T-cell (primary cell): Measurements from ENCODE around the gene DHCR7. TPM values are rescaled to one million over a fixed set of nuclear protein-coding genes. Genes with fewer than 3 reads are reported as not detected.

Source experiments
- ATAC-seq, 4 experiments: fragments of 200-7000 bp in 3 of 4; fragments of 150-1000 bp in 1 of 4; cut with Tn5 transposase; replicated peaks in 1 of 4; 1 replicate in 3 of 4; 2 replicates in 1 of 4; pipeline ENCODE4 v1.10.0; 2021; ENCODE audit warnings: moderate library complexity in 3 of 4, mild to moderate bottlenecking in 2 of 4, moderate number of reproducible peaks in 1 of 4
- CTCF ChIA-PET, 2 donors: fragments of 300-600 bp; sonication (Branson Sonifier 250); formaldehyde crosslinking; loops; one replicate each; lab custom pipeline; 2022; ENCODE audit warnings: antibody characterized with exemption in 2 of 2; lab: Charles Lee
- POLR2A ChIA-PET, 2 donors: fragments of 300-600 bp; sonication (Branson Sonifier 250); formaldehyde crosslinking; loops; one replicate each; lab custom pipeline; 2022; ENCODE audit warnings: antibody characterized with exemption in 2 of 2; lab: Charles Lee
- DNase-seq, 35 experiments: peaks; one replicate each; pipeline versions ENCODE4 v3.0.0 to v3.0.0-alpha.2; 2013 to 2023
- H3K27ac ChIP-seq: one replicate; pipeline ENCODE4 v1.5.1; 2013; ENCODE audit warnings: low read length
- H3K27me3 ChIP-seq, 2 experiments: replicated peaks in 1 of 2; 1 replicate in 1 of 2; 2 replicates in 1 of 2; pipeline versions ENCODE4 v1.6.1 to v1.7.0; 2013; ENCODE audit warnings: low read length in 1 of 2, mixed read lengths in 1 of 2; ENCODE audit not compliant: control insufficient read depth in 2 of 2, insufficient read depth in 2 of 2; ENCODE audit errors: extremely low read depth in 1 of 2
- H3K36me3 ChIP-seq, 2 donors: 1 replicate in 1 of 2; 2 replicates in 1 of 2; pipeline versions ENCODE4 v1.6.1 to v1.7.0; 2013; ENCODE audit warnings: low read length in 1 of 2; ENCODE audit not compliant: control insufficient read depth in 2 of 2, insufficient read depth in 1 of 2; ENCODE audit errors: extremely low read depth in 1 of 2
- H3K4me1 ChIP-seq, 2 experiments: 1 replicate in 1 of 2; 2 replicates in 1 of 2; pipeline versions ENCODE4 v1.6.1 to v1.7.0; 2013; ENCODE audit warnings: low read length in 2 of 2, mixed read lengths in 1 of 2; ENCODE audit not compliant: insufficient read depth in 2 of 2, control insufficient read depth in 1 of 2; ENCODE audit errors: extremely low read depth in 1 of 2
- H3K4me3 ChIP-seq, 2 donors: 1 replicate in 1 of 2; 2 replicates in 1 of 2; pipeline versions ENCODE4 v1.5.1 to v1.7.0; 2013; ENCODE audit warnings: mild to moderate bottlenecking in 2 of 2, low read length in 1 of 2, moderate library complexity in 1 of 2; ENCODE audit not compliant: control insufficient read depth in 1 of 2; ENCODE audit errors: extremely low read depth in 1 of 2
- H3K9me3 ChIP-seq: 2 replicates; pipeline ENCODE4 v1.7.0; 2013
- H3K27ac Mint-ChIP-seq, 2 donors: one replicate each; pipeline ENCODE4 v1.8.0; 2020 to 2021; ENCODE audit warnings: mild to moderate bottlenecking in 2 of 2, mixed read lengths in 2 of 2
- H3K27me3 Mint-ChIP-seq, 2 donors: one replicate each; pipeline ENCODE4 v1.8.0; 2021 to 2022; ENCODE audit warnings: mixed read lengths in 2 of 2
- H3K36me3 Mint-ChIP-seq: one replicate; pipeline ENCODE4 v1.8.0; 2021; ENCODE audit warnings: mixed read lengths
- H3K4me1 Mint-ChIP-seq, 3 donors: one replicate each; pipeline ENCODE4 v1.8.0; 2020 to 2022; ENCODE audit warnings: mixed read lengths in 3 of 3, mild to moderate bottlenecking in 1 of 3
- H3K4me3 Mint-ChIP-seq, 3 donors: one replicate each; pipeline ENCODE4 v1.8.0; 2020 to 2022; ENCODE audit warnings: mild to moderate bottlenecking in 3 of 3, mixed read lengths in 3 of 3, moderate library complexity in 3 of 3
- H3K9me3 Mint-ChIP-seq, 3 donors: one replicate each; pipeline ENCODE4 v1.8.0; 2020 to 2022; ENCODE audit warnings: mixed read lengths in 3 of 3
- WGBS: methylation state at CpG from one replicate; pipeline ENCODE4 v1.1.5; 2013; ENCODE audit warnings: missing lambda C conversion rate; ENCODE audit not compliant: insufficient coverage; 5-methylcytosine and 5-hydroxymethylcytosine counted together
- total RNA-seq, 35 experiments: library from RNA in 6 of 35; stranded (reverse) in 6 of 35; fragments of 120-200 nt in 1 of 35; gene quantifications; one replicate each; pipeline versions ENCODE4 v1.2.1 to v1.2.4 and lab custom pipeline; 2013 to 2026

DHCR7 gene
- total RNA-seq, 5 donors from 2014 or later (not counting 1 experiment from before 2014, with no cell fraction given) = 17.8 to 22.6 (median 21.1) TPM

- CTCF ChIA-PET = no interaction called here
- H3K36me3 Mint-ChIP-seq = peaks cover 15% of the 10 kb centered on the region
- POLR2A ChIA-PET = interaction anchor here in 1 of 2 donors (0.5 kb wide), 1 partner anchor 1315 kb away, joined by 4 read pairs; no protein-coding TSS in a partner anchor
Measured at GRCh38 chr11:71432761-71433647, 15.2 kb downstream of the DHCR7 start.

GRCh38 chr11:71431271-71431670 lies 16.9 kb downstream of the DHCR7 start:
- H3K4me3 ChIP-seq = no peak overlapping the region
- no peak overlapping the region for H3K27ac ChIP-seq
- Mint-ChIP-seq H3K9me3 (no peaks in the 10 kb centered on the region), H3K27me3 (peaks cover 0 to 2% of the 10 kb centered on the region in 2 donors), H3K36me3 (peaks cover 11% of the 10 kb centered on the region), H3K4me1 (no peaks in the 10 kb centered on the region), H3K27ac (no peak overlapping the region), H3K4me3 (no peak overlapping the region)
- ChIA-PET CTCF (no interaction called here), POLR2A (no interaction called here)
- no peak for ATAC-seq
- H3K9me3 ChIP-seq = no peaks in the 10 kb centered on the region
- H3K36me3 ChIP-seq = peaks cover 0 to 3% of the 10 kb centered on the region in 2 donors
- WGBS = 80% methylated on average over 3 of the region's 7 CpGs
- no peak for DNase-seq
- no peaks in the 10 kb centered on the region for H3K4me1 ChIP-seq
- H3K27me3 ChIP-seq = peaks cover 0 to 7% of the 10 kb centered on the region in 2 experiments

More at GRCh38 chr11:71432761-71433647, 15.2 kb downstream of the DHCR7 start:
- Histone ChIP-seq H3K27ac (no peak overlapping the region), H3K4me1 (no peaks in the 10 kb centered on the region), H3K9me3 (no peaks in the 10 kb centered on the region), H3K4me3 (no peak overlapping the region), H3K27me3 (peaks cover 0 to 7% of the 10 kb centered on the region in 2 experiments), H3K36me3 (peaks cover 0 to 3% of the 10 kb centered on the region in 2 donors)
- ATAC-seq (no peak), DNase-seq (no peak)
- Mint-ChIP-seq H3K27me3 (peaks cover 0 to 2% of the 10 kb centered on the region in 2 donors), H3K4me1 (no peaks in the 10 kb centered on the region), H3K4me3 (no peak overlapping the region), H3K27ac (no peak overlapping the region), H3K9me3 (no peaks in the 10 kb centered on the region)
- 92% methylated on average over 6 of the region's 7 CpGs for WGBS

GRCh38 chr11:71430166-71430565 lies 18.0 kb downstream of the DHCR7 start:
- peaks cover 0 to 7% of the 10 kb centered on the region in 2 experiments for H3K27me3 ChIP-seq
- H3K27ac ChIP-seq = no peak overlapping the region
- ATAC-seq = no peak
- CTCF ChIA-PET = no interaction called here
- POLR2A ChIA-PET = no interaction called here
- DNase-seq = no peak
- Mint-ChIP-seq H3K36me3 (peaks cover 8% of the 10 kb centered on the region), H3K4me3 (no peak overlapping the region), H3K27me3 (peaks cover 0 to 2% of the 10 kb centered on the region in 2 donors), H3K9me3 (no peaks in the 10 kb centered on the region), H3K27ac (no peak overlapping the region), H3K4me1 (no peaks in the 10 kb centered on the region)
- WGBS = 88% methylated on average over 8 of the region's 9 CpGs
- H3K4me1 ChIP-seq = no peaks in the 10 kb centered on the region
- no peaks in the 10 kb centered on the region for H3K9me3 ChIP-seq
- H3K4me3 ChIP-seq = no peak overlapping the region
- H3K36me3 ChIP-seq = peaks cover 0 to 3% of the 10 kb centered on the region in 2 donors

GRCh38 chr11:71429701-71430100 lies 18.5 kb downstream of the DHCR7 start:
- H3K9me3 Mint-ChIP-seq = no peaks in the 10 kb centered on the region
- H3K27me3 ChIP-seq = peaks cover 0 to 7% of the 10 kb centered on the region in 2 experiments
- no peak overlapping the region for H3K4me3 Mint-ChIP-seq
- ChIA-PET POLR2A (no interaction called here), CTCF (interaction anchor here in 1 of 2 donors (0.6 kb wide), 1 partner anchor 47 kb away, joined by 3 read pairs; no protein-coding TSS in a partner anchor)
- H3K36me3 Mint-ChIP-seq = peaks cover 3% of the 10 kb centered on the region
- H3K4me3 ChIP-seq = no peak overlapping the region
- no peaks in the 10 kb centered on the region for H3K4me1 Mint-ChIP-seq
- DNase-seq (no peak), ATAC-seq (no peak)
- H3K27ac ChIP-seq = no peak overlapping the region
- H3K27me3 Mint-ChIP-seq = peaks cover 0 to 2% of the 10 kb centered on the region in 2 donors
- H3K9me3 ChIP-seq = no peaks in the 10 kb centered on the region
- H3K4me1 ChIP-seq = no peaks in the 10 kb centered on the region
- H3K27ac Mint-ChIP-seq = no peak overlapping the region
- WGBS = 80% methylated on average over 3 of the region's 6 CpGs
- peaks cover 0 to 3% of the 10 kb centered on the region in 2 donors for H3K36me3 ChIP-seq

- CTCF ChIA-PET = no interaction called here
- no peak overlapping the region for H3K4me3 Mint-ChIP-seq
- H3K27me3 Mint-ChIP-seq = peaks cover 0 to 2% of the 10 kb centered on the region in 2 donors
- peaks cover 0 to 6% of the 10 kb centered on the region in 2 experiments for H3K27me3 ChIP-seq
- POLR2A ChIA-PET = no interaction called here
- no peak overlapping the region for H3K27ac Mint-ChIP-seq
- H3K36me3 ChIP-seq = peaks cover 0 to 3% of the 10 kb centered on the region in 2 donors
- no peaks in the 10 kb centered on the region for H3K9me3 Mint-ChIP-seq
- H3K36me3 Mint-ChIP-seq = no peaks in the 10 kb centered on the region
- no peak for ATAC-seq
- H3K4me1 ChIP-seq = no peaks in the 10 kb centered on the region
- 88% methylated on average over 6 of the region's 7 CpGs for WGBS
- H3K4me3 ChIP-seq = no peak overlapping the region
- H3K4me1 Mint-ChIP-seq = no peaks in the 10 kb centered on the region
- no peak overlapping the region for H3K27ac ChIP-seq
- no peak for DNase-seq
- H3K9me3 ChIP-seq = no peaks in the 10 kb centered on the region
Measured at GRCh38 chr11:71428861-71429435, 19.2 kb downstream of the DHCR7 start.

- H3K36me3 Mint-ChIP-seq = no peaks in the 10 kb centered on the region
- no peak overlapping the region for H3K27ac ChIP-seq
- H3K9me3 ChIP-seq = no peaks in the 10 kb centered on the region
- peaks cover 0 to 3% (median 0%) of the 10 kb centered on the region in 3 donors for H3K4me1 Mint-ChIP-seq
- no peak overlapping the region for H3K27ac Mint-ChIP-seq
- ChIA-PET CTCF (no interaction called here), POLR2A (no interaction called here)
- no peaks in the 10 kb centered on the region for H3K9me3 Mint-ChIP-seq
- H3K27me3 Mint-ChIP-seq = peaks cover 0 to 2% of the 10 kb centered on the region in 2 donors
- ATAC-seq (no peak), DNase-seq (no peak)
- H3K4me3 ChIP-seq = no peak overlapping the region
- no CpG with 5 or more reads among the region's 3 CpGs for WGBS
- no peaks in the 10 kb centered on the region for H3K4me1 ChIP-seq
- no peaks in the 10 kb centered on the region for H3K36me3 ChIP-seq
- no peak overlapping the region for H3K4me3 Mint-ChIP-seq
- peaks cover 0 to 4% of the 10 kb centered on the region in 2 experiments for H3K27me3 ChIP-seq
Measured at GRCh38 chr11:71426413-71426812, 21.8 kb downstream of the DHCR7 start.
